Skeletal muscle satellite cell (primary cell): ENCODE results near the gene TPD52L2.
"Not testable (repeated sequence)": the region's sequence is repeated elsewhere in the genome, so short reads cannot be mapped to it uniquely, and the experiment has no call there.

Source experiments
- H3K27me3 ChIP-seq: 2 replicates; pipeline ENCODE4 v1.7.0; 2013; ENCODE audit warnings: low read length; ENCODE audit not compliant: control insufficient read depth, insufficient read depth
- H3K36me3 ChIP-seq: 2 replicates; pipeline ENCODE4 v1.7.0; 2013; ENCODE audit warnings: mild to moderate bottlenecking, control low read depth, low read length; ENCODE audit not compliant: insufficient read depth
- H3K4me1 ChIP-seq: 2 replicates; pipeline ENCODE4 v1.7.0; 2013; ENCODE audit warnings: low read length; ENCODE audit not compliant: control insufficient read depth, insufficient read depth
- H3K4me2 ChIP-seq: 2 replicates; pipeline ENCODE4 v1.7.0; 2013; ENCODE audit warnings: mild to moderate bottlenecking, low read length
- H3K4me3 ChIP-seq: 2 replicates; pipeline ENCODE4 v1.7.0; 2013; ENCODE audit warnings: low read length
- H3K9ac ChIP-seq: 2 replicates; pipeline ENCODE4 v1.7.0; 2013; ENCODE audit warnings: mild to moderate bottlenecking, low read depth, low read length, moderate library complexity
- H3K9me3 ChIP-seq: replicated peaks from 2 replicates; pipeline ENCODE4 v1.7.0; 2013; ENCODE audit warnings: mild to moderate bottlenecking, control low read depth, low read length

The TPD52L2 gene

DNA sequence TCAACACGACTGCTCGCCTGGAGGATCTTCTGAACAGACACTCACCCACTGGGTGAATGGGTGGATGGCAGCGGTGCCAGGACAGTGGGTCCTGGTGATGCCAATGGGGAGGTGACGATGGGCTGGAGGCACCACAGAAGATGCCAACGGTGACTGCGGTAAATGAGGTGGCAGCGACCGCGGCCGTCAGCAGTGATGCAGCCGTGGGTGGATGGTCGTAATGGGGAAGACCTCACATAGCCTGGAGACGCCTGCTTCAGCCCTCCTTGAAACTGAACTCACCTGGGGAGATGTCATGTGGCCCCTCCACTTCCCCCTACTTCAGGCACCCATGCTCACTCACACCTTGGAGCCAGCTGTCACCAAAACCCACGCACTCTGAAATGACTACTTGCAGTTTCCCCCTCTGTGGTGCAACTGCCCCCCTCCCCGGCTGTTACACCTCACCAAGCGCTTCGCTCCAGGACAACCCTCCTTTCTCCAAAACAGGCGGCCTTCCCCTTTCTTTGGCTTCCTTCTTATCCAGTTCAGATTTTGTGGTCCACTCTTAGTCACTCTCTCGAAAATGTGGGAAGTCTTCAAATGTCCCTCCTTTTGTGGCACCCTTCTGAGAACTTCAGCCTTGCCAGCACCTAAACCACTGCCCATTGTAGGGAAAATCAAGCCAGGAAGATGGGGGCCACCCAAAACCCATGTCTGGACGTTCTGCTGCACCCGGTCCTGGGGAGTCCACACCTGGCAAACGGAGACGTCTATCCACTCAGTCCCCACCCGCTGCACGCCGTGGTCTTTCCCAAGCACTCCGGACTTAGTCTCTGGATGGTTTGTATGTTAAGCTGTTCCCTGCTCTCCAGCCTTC lies 14.2 kb upstream of the TPD52L2 start:
- H3K9me3 ChIP-seq = no peaks in the 10 kb centered on the region
- H3K4me1 ChIP-seq = peaks cover 29% of the 10 kb centered on the region
- no peak overlapping the region for H3K9ac ChIP-seq
- no peak overlapping the region for H3K4me3 ChIP-seq
- peaks cover 15% of the 10 kb centered on the region for H3K27me3 ChIP-seq
- no peak overlapping the region for H3K4me2 ChIP-seq
- no peaks in the 10 kb centered on the region for H3K36me3 ChIP-seq

DNA sequence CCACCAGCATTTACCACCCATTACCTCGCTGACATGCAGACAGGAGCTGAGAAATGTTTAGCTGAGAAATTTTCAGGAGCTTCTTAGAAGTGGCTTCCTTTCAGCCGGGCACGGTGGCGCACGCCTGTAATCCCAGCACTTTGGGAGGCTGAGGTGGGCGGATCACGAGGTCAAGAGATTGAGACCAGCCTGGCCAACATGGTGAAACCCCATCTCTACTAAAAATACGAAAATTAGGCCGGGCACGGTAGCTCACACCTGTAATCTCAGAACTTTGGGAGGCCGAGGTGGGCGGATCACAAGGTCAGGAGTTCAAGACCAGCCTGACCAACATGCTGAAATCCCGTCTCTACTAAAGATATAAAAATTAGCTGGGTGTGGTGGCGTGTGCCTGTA lies 13.5 kb upstream of the TPD52L2 start:
- H3K4me3 ChIP-seq, H3K9ac ChIP-seq, H3K36me3 ChIP-seq, H3K4me2 ChIP-seq, H3K9me3 ChIP-seq: not testable (repeated sequence)
- Histone ChIP-seq H3K4me1 (peaks cover 23% of the 10 kb centered on the region), H3K27me3 (peaks cover 15% of the 10 kb centered on the region)

DNA sequence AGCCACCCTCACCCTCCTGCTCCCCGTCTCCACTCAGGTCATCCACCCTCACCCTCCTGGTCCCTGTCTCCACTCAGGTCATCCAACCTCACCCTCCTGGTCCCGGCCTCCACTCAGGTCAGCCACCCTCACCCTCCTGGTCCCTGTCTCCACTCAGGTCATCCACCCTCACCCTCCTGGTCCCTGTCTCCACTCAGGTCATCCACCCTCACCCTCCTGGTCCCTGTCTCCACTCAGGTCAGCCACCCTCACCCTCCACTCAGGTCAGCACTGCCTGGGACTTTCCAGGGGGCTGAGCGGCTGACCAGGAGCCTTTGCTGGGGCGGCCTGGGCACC lies 11.4 kb upstream of the TPD52L2 start:
- not testable (repeated sequence) for H3K27me3 ChIP-seq
- H3K4me1 ChIP-seq = peaks cover 35% of the 10 kb centered on the region

DNA sequence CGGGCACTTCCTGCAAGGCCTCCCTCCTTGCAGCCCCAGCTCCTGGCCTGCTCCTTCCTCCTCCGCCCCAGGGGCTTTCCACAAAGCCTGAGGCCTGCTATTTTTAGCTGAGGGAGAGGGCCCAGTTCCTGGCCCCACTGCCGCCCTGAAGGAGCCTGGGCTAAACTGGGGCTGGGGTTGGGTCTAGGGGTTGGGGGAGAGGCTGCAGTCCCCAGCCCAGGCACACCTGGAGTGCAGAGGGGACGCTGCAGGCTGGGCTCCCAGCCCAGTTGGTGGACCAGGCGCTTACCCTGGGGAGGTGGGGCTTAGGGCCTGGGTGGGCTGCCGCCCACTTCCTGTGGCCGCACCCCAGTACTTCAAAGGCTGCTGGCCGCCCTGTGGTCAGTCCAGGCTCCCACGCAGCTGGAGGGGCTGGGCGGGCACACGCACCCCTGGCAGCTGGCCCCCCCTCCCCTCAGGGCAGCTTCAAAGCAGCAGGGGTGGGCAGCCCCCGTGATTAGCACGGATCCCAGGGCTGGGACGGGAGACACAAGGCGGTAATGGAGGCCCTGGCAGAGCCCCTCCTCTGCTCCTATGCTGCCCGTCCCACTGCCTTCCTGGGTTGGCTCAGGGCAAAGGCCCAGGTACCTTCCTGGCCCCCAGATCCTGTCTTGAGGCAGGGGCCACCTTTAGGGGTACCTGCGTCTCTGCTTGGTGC lies 10.9 kb upstream of the TPD52L2 start:
- no peaks in the 10 kb centered on the region for H3K36me3 ChIP-seq
- H3K4me1 ChIP-seq = peaks cover 40% of the 10 kb centered on the region
- H3K9ac ChIP-seq = peak overlapping the region; percentile 51
- no peaks in the 10 kb centered on the region for H3K9me3 ChIP-seq
- H3K4me2 ChIP-seq = peak overlapping the region; percentile 60
- H3K4me3 ChIP-seq = peak overlapping the region; percentile 12
- peaks cover 8% of the 10 kb centered on the region for H3K27me3 ChIP-seq

More for the DNA sequence above, 11.4 kb upstream of the TPD52L2 start:
- not testable (repeated sequence) for H3K4me2 ChIP-seq, H3K36me3 ChIP-seq, H3K4me3 ChIP-seq, H3K9me3 ChIP-seq
- peak overlapping the region; percentile 51 for H3K9ac ChIP-seq

DNA sequence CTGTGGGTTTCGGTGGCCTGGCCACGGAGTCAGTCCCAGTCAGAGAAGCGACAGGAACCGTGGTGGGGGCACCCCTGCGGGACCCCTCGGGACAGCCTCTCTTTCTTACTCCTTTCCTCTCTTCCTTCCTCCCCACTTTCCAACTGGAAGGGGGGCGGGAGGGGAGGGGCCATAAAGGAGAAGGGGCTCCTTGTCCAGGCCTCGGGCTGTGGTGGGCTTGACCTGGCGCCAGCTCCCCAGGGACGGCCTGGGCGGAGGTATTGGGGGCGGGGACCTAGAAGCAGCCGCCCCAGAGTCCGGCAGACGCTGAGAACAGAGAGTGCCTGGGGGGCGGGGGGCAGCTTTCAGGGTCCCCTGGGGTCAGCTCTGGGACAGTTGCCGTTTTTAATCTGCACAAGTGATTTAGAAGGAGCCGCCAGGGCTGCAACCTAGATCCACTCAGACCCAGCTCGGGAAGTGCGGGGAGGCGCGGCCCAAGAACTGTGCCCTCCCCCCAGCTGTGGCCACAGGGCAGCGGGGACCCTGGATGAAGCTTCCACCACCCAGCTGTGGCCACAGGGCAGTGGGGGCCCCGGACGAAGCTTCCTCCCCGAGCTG lies 10.2 kb upstream of the TPD52L2 start:
- H3K4me1 ChIP-seq = peaks cover 44% of the 10 kb centered on the region
- H3K36me3 ChIP-seq = no peaks in the 10 kb centered on the region
- H3K27me3 ChIP-seq = peaks cover 8% of the 10 kb centered on the region
- H3K4me3 ChIP-seq = peak overlapping the region; percentile 12
- H3K9me3 ChIP-seq = no peaks in the 10 kb centered on the region
- peak overlapping the region; percentile 60 for H3K4me2 ChIP-seq
- peak overlapping the region; percentile 51 for H3K9ac ChIP-seq

DNA sequence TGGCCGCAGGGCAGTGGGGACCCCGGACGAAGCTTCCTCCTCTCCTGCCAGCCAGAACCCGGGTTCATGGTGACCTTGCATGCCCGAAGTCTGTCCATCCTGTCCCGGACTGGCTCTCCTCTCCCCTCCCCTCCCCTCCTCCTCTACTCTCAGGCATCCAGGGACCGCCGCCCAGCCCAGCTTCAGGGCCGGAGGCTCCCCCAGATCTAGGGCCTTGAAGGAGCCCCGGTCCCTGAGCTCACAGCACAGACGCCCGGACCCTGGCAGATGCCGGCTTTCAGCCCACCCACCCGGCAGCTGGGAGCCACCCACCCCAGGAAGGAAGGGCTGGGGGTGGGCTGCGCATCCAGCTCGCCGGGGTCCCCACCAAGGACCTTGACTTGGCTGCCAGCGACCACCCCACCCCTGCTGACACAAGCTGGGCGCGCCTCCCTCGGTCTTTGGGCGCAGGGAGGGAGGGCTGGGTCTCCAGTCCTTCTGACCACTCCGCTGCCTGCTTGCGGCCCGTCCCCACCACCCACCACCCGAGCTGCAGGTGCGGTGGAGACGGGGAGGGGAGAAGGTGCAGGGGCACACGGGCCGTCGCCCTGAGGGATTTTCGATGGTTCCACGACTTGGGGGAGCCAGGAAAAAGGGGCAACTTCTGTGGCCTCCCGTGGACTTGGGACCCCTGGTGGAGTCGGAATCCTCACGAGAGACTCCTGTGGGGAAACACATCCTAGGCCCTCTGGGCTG lies 9.5 kb upstream of the TPD52L2 start:
- Histone ChIP-seq H3K9me3 (no peaks in the 10 kb centered on the region), H3K36me3 (no peaks in the 10 kb centered on the region), H3K4me2 (peak overlapping the region; percentile 60), H3K27me3 (peaks cover 8% of the 10 kb centered on the region), H3K4me3 (peak overlapping the region; percentile 12), H3K4me1 (peaks cover 44% of the 10 kb centered on the region), H3K9ac (peak overlapping the region; percentile 51)

DNA sequence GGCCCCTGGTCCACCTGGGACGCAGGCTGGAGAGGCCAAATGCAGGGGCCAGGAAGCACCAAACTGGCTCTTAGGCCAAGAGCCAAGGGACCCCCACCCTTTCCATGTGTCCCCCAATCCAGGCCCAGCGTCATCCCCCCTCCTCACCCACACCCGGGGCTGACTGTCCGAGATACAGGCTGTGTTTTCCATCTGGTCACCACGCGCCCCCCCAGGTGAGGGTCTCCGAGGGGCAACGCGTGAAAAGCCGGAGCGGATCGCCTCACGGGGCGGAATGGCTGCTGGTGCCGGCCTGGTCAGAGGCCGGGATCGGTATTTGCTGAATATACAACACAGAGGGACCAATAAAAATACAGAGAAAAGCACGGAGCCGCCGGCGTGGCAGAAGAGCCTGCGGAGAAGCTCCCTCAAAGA lies 9.0 kb upstream of the TPD52L2 start:
- no peaks in the 10 kb centered on the region for H3K9me3 ChIP-seq
- no peaks in the 10 kb centered on the region for H3K36me3 ChIP-seq
- no peak overlapping the region for H3K9ac ChIP-seq
- H3K4me1 ChIP-seq = peaks cover 44% of the 10 kb centered on the region
- H3K4me3 ChIP-seq = no peak overlapping the region
- peaks cover 8% of the 10 kb centered on the region for H3K27me3 ChIP-seq
- no peak overlapping the region for H3K4me2 ChIP-seq

DNA sequence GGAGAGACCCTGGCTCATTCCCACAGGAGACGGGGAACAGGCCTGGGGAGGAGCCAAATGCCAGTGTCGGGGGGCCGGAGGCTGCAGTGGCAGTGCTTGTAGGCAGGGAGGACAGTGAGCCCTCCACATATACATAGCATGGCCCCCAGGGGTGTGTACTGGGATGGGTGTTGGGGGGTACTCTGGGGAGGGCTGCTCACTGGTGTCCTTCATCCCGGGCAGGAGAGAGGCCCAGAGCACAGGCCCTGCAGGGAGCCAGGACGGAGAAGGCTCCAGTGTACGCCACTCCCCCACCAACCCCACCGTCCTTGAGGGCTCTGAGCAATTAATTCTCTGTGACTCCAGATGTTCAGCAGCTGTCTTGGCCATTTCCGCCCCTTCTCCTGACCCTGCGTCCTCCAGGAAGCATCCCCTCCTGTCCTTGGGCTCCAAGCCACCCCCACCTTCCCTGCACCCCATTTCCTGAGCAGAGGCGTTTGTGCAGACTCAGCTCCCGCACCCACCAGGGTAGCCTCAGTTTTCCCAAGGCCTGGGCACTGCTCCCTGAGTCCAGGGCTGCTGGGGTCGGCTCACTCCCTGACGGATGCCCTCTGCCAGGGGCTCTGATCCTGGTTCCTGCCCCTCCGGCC lies 7.2 kb upstream of the TPD52L2 start:
- Histone ChIP-seq H3K9me3 (no peaks in the 10 kb centered on the region), H3K4me3 (no peak overlapping the region)

DNA sequence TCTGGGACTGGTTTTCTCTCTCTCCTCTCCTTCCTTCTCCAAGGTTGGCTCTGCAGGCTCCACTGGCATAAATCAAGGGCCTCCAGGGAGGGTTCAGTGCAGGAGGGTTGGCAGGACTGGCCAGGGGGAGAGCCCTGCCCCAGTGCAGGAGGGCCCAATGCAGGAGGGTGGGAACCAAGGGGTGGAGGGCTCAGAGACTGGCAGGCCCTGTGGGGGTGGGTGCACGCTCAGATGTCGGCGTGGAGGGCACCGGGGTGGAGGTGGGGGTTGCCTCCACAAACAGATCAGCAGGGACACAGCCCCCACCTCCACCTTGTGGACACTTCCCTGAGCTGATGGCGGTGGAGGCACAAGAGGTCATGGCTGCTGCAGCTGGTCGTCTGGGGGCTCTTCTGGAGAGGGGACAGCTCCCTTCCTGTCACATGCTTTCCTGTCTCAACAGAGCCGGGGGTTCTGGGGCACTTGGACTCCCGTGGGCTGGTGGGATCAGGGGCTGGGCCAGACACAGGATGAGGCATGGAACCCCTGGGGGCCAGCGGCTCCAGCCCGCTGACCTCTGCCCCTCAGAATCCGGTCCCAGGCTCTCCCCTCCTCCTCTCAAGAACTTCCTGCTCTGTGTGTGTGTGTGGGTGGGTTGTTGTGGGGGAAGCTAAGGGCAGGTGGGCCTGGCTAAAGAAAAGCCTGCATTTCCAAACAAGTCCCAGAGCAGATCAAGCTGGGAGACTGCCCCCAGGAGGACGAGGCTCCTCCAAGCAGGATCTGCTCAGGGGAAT lies 6.5 kb upstream of the TPD52L2 start:
- Histone ChIP-seq H3K4me3 (no peak overlapping the region), H3K36me3 (peaks cover 15% of the 10 kb centered on the region), H3K4me1 (peaks cover 48% of the 10 kb centered on the region), H3K27me3 (peaks cover 8% of the 10 kb centered on the region), H3K9ac (peak overlapping the region; percentile 12), H3K9me3 (no peaks in the 10 kb centered on the region), H3K4me2 (peak overlapping the region; percentile 51)

More for the DNA sequence above, 7.2 kb upstream of the TPD52L2 start:
- Histone ChIP-seq H3K4me1 (peaks cover 44% of the 10 kb centered on the region), H3K4me2 (peak overlapping the region; percentile 51), H3K36me3 (peaks cover 15% of the 10 kb centered on the region), H3K9ac (peak overlapping the region; percentile 12), H3K27me3 (peaks cover 8% of the 10 kb centered on the region)

DNA sequence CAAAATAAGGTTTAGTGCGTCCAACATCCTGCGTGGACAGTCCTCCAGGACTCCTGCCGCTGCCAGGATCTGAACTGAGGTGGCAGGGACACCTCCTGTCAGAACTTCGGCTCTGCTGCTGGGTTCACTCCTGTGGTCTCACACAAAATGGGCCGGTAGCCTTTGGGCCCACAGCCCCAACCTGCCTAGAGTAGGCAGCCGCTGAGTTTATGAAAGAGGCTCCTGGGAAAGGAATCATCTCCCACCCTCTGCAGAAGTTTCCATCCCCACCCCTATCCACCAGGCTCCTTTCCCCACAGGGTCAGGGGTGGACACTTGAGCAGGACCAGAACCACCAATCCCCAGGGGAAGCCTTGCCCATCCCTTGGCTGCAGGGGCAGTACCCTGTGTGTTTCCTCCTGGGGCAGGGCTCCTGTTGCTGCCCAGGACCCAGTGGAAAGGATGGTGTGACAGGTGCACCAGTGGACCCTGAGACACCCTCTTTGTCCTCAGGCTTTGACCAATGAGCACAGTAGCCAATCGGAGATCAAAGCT lies 5.8 kb upstream of the TPD52L2 start:
- H3K36me3 ChIP-seq = peaks cover 15% of the 10 kb centered on the region
- H3K4me1 ChIP-seq = peaks cover 47% of the 10 kb centered on the region
- peaks cover 8% of the 10 kb centered on the region for H3K27me3 ChIP-seq
- no peaks in the 10 kb centered on the region for H3K9me3 ChIP-seq
- H3K9ac ChIP-seq = no peak overlapping the region
- peak overlapping the region; percentile 51 for H3K4me2 ChIP-seq
- H3K4me3 ChIP-seq = no peak overlapping the region
